ENCODE results near the gene KLF2.

GRCh38 chr19:16335226-16335625, 10.6 kb downstream of the KLF2 start:
- TF ChIP-seq, protein P1, sequence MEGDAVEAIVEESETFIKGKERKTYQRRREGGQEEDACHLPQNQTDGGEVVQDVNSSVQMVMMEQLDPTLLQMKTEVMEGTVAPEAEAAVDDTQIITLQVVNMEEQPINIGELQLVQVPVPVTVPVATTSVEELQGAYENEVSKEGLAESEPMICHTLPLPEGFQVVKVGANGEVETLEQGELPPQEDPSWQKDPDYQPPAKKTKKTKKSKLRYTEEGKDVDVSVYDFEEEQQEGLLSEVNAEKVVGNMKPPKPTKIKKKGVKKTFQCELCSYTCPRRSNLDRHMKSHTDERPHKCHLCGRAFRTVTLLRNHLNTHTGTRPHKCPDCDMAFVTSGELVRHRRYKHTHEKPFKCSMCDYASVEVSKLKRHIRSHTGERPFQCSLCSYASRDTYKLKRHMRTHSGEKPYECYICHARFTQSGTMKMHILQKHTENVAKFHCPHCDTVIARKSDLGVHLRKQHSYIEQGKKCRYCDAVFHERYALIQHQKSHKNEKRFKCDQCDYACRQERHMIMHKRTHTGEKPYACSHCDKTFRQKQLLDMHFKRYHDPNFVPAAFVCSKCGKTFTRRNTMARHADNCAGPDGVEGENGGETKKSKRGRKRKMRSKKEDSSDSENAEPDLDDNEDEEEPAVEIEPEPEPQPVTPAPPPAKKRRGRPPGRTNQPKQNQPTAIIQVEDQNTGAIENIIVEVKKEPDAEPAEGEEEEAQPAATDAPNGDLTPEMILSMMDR (IDR thresholded peaks at IDR 0.05), result no peak
- TF ChIP-seq POLR2A (IDR thresholded peaks at IDR 0.05) (no peak), EP300 (IDR thresholded peaks at IDR 0.05) (no peak)
